ENCODE data around the gene RHBDL1. TPM values are rescaled to one million over a fixed set of nuclear protein-coding genes. Genes with fewer than 3 reads are reported as not detected.

The RHBDL1 gene
- total RNA-seq, 4 donors from 2014 or later = 1.5 to 2.0 TPM; not detected in 2

DNA sequence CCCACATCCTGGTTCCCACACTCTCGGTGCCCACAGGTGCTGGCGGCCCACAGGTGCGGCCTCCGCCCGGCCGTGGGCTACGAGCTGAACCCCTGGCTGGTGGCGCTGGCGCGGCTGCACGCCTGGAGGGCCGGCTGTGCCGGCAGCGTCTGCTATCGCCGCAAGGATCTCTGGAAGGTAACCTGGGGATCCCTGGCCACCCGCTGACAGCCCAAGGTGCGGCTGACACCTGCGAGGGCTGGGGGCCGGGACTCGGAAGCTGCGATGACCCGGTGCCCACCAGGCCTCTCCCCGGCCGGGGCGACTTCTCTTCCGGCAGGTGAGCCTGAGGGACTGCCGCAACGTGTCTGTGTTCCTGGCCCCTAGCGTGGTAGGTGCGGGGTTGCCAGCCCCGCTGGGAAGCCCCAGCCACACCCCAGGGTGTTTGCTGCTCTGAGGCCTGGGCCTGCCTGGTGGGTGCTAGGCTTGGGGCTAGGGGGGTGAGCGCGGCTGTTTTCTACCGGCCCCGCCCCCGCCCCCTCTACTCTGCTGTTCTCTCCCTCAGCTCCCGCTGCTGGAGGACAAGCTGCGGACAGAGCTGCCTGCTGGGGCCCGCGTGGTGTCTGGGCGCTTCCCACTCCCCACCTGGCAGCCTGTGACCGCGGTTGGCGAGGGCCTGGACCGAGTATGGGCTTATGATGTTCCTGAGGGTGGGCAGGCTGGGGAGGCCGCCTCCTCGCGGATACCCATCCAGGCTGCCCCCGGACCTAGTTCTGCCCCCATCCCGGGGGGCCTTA is 46.5 kb downstream of the RHBDL1 start:
- peak overlapping the region; percentile 64 to 79 for H3K4me3 ChIP-seq
- H3K36me3 ChIP-seq = no peaks in the 10 kb centered on the region
- H3K27me3 ChIP-seq = peaks cover 0 to 8% of the 10 kb centered on the region in 2 donors
- peaks cover 0 to 21% of the 10 kb centered on the region in 2 donors for H3K4me1 ChIP-seq
- peak overlapping the region; percentile 79 to 84 for H3K27ac ChIP-seq
- intact Hi-C loops (cut with DNase I; ENCODE audit: low total_unique reads) = no loop called here
- no peak for TF ChIP-seq POLR2A (IDR thresholded peaks at IDR 0.05)
- TF ChIP-seq, protein P1, sequence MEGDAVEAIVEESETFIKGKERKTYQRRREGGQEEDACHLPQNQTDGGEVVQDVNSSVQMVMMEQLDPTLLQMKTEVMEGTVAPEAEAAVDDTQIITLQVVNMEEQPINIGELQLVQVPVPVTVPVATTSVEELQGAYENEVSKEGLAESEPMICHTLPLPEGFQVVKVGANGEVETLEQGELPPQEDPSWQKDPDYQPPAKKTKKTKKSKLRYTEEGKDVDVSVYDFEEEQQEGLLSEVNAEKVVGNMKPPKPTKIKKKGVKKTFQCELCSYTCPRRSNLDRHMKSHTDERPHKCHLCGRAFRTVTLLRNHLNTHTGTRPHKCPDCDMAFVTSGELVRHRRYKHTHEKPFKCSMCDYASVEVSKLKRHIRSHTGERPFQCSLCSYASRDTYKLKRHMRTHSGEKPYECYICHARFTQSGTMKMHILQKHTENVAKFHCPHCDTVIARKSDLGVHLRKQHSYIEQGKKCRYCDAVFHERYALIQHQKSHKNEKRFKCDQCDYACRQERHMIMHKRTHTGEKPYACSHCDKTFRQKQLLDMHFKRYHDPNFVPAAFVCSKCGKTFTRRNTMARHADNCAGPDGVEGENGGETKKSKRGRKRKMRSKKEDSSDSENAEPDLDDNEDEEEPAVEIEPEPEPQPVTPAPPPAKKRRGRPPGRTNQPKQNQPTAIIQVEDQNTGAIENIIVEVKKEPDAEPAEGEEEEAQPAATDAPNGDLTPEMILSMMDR (IDR thresholded peaks at IDR 0.05) = no peak
- DNase-seq = no peak
- no peaks in the 10 kb centered on the region for H3K9me3 ChIP-seq

DNA sequence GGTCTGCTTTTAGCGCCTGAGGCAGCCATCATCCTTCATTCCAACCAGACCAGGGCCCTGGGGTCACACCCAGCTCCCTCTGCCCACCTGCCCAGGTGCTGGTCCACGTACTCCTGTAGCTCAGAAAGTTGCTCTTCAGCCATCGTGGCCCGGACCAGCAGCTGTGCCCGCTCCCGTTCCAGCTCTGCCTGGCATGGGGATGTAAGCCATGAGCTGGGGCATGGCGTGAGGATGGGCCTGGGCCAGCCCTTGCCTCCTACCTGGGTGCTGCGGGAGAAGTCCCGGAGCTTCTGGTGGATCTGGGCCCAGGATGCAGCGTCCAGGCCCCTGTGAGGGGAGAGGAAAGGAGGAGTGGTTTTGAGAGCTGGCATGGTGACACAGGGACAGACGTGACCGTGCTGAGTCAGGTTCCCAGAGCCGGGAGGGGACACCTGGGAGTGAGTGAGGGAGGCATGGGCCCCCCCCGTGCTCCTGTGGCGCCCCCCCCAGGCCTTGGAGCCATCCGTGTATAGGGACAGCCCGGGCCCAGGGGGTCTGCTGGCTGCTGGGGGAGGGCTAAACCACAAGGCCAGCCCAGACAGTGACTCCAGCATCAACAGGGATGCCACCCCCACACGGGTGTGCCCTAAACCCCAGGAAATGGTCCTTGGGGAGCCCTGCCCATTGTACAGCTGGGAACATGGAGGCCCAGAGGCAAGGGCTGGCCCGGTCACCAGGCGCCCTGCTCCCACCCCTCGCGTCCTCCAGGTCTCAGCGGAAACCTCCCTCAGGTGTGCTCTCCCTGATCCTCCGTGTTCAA is 47.6 kb downstream of the RHBDL1 start:
- peaks cover 0 to 19% of the 10 kb centered on the region in 2 donors for H3K27me3 ChIP-seq
- H3K4me1 ChIP-seq = peaks cover 0 to 32% of the 10 kb centered on the region in 2 donors
- no peaks in the 10 kb centered on the region for H3K9me3 ChIP-seq
- no peaks in the 10 kb centered on the region for H3K36me3 ChIP-seq
- intact Hi-C loops (cut with DNase I; ENCODE audit: low total_unique reads) = no loop called here
- TF ChIP-seq, protein P1 (IDR thresholded peaks at IDR 0.05) = no peak
- no peak for TF ChIP-seq POLR2A (IDR thresholded peaks at IDR 0.05)
- no peak overlapping the region for H3K4me3 ChIP-seq
- DNase-seq = no peak
- no peak overlapping the region for H3K27ac ChIP-seq

DNA sequence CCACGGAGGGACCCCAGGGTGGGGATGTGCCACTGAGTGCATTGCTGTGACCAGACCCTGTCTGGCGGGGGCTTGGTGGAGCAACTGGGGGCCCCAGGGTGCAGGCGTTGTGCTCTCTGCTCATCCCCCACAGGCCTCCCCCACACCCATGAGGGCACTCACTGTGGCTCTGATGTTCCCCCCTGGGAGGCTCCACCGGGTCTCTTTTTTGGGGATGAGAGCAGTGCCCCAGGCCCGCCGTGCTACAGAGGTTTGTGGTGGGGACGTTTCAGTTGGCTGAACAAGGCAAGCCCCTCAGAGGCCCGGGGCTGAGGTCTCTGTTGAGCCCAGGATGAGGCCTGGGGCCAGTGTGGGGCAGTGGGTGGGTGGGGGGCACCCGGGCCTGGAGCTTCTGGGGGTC is 48.2 kb downstream of the RHBDL1 start:
- peaks cover 0 to 26% of the 10 kb centered on the region in 2 donors for H3K27me3 ChIP-seq
- TF ChIP-seq POLR2A (IDR thresholded peaks at IDR 0.05) = no peak
- TF ChIP-seq, protein P1 (IDR thresholded peaks at IDR 0.05) = no peak
- intact Hi-C loops (cut with DNase I; ENCODE audit: low total_unique reads) = no loop called here
- peaks cover 0 to 33% of the 10 kb centered on the region in 2 donors for H3K4me1 ChIP-seq
- H3K9me3 ChIP-seq = no peaks in the 10 kb centered on the region
- no peak overlapping the region for H3K27ac ChIP-seq
- no peaks in the 10 kb centered on the region for H3K36me3 ChIP-seq
- no peak for DNase-seq
- H3K4me3 ChIP-seq = no peak overlapping the region

DNA sequence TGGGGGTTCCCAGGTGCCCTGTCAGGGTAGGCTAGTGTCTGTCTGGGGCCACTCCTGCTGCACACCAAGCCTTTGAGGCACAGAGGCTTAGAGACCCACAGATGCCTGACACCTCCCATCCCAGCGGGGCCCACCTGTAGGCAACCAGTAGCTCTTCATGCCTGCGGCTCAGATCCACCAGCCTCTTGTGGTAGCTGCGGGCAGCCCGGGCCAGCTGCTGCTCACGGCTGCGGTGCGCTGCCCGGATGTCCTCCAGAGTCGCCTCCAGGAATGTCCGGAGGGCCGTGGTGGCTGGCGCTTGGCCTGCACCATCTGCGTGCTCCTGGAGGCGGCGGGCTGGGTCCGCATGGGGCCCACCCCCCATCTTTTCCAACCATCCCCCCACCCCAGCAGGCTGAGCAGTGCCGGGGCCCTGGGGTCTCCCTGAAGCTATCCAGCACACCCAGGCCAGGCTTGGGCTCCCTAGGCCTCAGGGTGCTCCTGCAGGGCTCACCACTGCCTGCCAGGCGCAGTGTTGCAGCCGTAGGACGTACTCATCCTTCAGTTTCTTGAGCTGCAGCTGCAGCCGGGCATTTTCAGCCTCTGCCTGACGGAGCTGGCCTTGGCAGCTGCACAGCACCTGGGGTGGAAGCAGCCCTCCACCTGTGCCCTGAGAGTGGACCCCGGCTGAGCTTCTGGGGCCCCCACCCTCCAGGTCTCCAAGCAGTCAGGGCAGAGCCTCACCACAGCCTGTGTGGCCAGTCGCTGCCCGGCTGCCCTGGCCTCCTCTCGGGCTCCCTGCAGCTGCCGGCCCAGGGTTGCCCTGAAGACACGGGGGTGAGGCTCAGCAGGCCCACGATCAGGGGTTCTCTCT is 48.9 kb downstream of the RHBDL1 start:
- H3K9me3 ChIP-seq = no peaks in the 10 kb centered on the region
- H3K4me3 ChIP-seq = no peak overlapping the region
- H3K27ac ChIP-seq = no peak overlapping the region
- TF ChIP-seq, protein P1 (IDR thresholded peaks at IDR 0.05) = no peak
- no peak for TF ChIP-seq POLR2A (IDR thresholded peaks at IDR 0.05)
- intact Hi-C loops (cut with DNase I; ENCODE audit: low total_unique reads) = no loop called here
- H3K36me3 ChIP-seq = no peaks in the 10 kb centered on the region
- no peak for DNase-seq
- H3K27me3 ChIP-seq = peaks cover 0 to 28% of the 10 kb centered on the region in 2 donors
- peaks cover 0 to 33% of the 10 kb centered on the region in 2 donors for H3K4me1 ChIP-seq

Data from uterus (tissue), 4 donors.